Right hindlimb (tissue), 1 donor: ENCODE results near the gene DLGAP4.

ENCODE experiments used
- DNase-seq: peaks from one replicate; pipeline ENCODE4 v3.0.0-alpha.2; 2018

DLGAP4 gene, protein sequence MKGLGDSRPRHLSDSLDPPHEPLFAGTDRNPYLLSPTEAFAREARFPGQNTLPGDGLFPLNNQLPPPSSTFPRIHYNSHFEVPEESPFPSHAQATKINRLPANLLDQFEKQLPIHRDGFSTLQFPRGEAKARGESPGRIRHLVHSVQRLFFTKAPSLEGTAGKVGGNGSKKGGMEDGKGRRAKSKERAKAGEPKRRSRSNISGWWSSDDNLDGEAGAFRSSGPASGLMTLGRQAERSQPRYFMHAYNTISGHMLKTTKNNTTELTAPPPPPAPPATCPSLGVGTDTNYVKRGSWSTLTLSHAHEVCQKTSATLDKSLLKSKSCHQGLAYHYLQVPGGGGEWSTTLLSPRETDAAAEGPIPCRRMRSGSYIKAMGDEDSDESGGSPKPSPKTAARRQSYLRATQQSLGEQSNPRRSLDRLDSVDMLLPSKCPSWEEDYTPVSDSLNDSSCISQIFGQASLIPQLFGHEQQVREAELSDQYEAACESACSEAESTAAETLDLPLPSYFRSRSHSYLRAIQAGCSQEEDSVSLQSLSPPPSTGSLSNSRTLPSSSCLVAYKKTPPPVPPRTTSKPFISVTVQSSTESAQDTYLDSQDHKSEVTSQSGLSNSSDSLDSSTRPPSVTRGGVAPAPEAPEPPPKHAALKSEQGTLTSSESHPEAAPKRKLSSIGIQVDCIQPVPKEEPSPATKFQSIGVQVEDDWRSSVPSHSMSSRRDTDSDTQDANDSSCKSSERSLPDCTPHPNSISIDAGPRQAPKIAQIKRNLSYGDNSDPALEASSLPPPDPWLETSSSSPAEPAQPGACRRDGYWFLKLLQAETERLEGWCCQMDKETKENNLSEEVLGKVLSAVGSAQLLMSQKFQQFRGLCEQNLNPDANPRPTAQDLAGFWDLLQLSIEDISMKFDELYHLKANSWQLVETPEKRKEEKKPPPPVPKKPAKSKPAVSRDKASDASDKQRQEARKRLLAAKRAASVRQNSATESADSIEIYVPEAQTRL

DNA sequence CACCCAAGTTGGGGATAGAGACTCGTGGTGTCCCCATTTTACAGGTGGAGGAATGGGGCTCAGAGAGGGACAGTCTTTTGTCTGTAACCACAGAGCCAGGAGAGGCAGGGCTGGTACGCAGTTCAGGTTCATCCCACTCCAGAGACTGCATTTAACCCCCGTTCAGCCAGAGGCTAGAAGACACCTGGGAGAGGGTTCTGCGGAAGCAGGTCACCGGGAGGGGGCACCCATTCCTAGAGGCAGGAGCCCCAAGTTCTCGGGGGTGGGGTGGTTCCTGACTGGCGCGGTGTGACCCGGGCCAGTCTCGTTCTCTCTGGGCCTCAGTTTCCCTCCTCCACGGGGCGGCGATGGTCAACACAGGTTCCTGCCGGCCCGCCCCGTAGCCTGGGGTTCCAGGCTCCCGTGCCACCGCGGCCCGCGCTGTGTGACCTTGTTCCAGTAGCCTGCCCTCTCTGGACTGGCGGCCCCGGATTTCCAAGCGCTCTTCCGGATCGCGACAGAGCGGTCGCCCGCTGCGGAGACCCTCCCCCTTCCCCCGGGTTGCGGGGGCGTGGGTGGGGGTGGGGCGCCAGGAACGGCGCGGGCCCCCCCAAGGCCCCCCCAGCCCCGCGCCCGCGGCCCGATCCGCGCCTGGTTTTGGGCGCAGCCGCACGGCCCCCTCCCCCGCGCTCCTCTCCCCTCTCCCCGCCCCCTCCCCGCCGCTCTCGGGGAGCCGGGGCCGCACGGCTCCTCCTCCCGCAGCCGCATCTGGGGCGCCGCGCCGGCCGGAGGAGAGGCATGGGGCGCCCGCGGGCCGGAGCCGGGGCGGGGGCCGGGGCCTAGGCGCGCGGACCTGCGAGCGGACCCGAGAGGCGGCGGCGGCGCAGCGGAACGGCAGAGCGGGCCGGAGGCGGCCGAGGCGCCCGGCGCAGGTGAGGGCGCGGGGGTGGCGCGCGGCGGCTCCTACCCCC is at the start of gene DLGAP4:
Gene DLGAP4 (plus strand): TSS at position 738 of the 950 bp plus-strand sequence. CDS start 125,379 bp downstream, outside the sequence.
- DNase-seq = no peak

DNA sequence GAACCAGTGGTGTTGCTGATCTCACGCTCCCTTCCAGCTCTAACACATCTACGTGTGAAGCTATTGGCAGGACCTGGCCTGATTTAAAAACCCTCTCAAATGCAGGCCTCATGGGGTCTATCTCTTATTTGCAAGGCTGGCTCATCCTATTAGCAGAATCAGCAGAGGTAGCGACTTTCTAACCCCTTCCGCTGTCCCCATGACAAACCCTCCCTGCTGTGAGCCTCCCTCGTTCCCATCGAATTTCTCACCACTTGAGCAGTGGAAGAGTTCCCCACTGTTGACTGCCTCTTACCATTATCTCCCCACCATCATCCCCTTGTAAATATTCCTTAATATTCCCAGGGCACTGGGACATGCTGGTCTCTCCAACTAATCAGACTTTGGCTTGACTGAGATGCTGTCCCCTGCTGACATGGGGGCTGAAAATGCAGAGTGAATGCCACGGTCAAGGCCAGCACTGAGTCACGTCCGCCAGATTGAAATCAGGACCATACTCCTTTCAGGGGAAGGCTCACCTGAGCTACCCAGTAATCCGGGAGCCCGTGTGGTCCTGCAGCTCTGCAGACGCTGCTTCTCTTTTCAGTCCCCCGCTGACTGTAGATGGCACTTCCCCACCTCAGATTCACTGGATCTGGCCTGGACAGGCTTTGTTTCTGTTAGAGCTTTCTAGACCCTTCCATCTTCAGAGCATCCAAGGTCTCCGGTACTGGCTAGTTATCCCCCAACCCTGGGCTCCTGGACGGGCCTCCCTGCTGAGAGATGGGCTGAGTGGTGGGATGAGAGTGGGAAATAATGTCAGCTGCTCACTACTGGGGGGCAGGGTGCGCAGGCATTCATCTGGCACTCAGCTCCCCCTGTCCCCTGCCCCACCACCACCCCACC is 46.7 kb upstream of the DLGAP4 start:
- no peak for DNase-seq

- DNase-seq = no peak
These were observed 45.8 kb upstream of the DLGAP4 start for GRCh38 chr20:36260316-36260715.

DNA sequence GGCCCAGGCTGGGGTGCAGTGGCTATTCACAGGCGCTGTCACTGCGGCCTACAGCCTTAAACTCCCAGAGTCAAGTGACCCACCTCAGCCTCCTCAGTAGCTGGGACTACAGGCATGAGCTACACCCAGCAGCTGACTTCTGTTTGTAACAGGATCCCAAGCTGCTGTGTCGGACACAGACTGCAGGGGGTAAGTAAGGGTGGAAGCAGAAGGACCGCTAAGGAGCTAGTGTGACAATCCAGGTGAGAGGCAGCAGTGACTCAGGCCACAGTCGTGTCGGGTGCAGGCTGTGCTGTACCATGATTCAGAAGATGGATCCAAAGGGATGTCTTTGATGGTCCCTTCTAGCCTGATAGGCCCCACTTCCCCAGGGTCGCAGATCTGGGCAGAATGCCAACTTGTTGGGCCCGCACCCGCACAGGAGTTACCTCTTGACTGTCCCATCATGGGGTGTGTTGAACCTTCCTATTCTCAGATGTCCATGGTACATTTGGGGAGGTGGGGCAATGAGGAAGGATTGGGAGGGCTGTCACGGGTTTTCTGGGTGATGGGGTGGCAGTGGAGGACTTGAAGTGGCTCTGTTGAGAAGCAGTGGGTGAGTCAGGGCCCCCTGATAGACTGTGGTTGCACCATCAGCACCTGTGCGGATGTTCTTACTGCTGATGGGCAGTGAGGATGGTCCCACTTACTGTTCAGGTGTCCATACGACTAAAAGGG is 44.6 kb upstream of the DLGAP4 start:
- no peak for DNase-seq

- DNase-seq = no peak
These were observed 43.7 kb upstream of the DLGAP4 start for GRCh38 chr20:36262440-36262839.

- no peak for DNase-seq
These were observed 41.5 kb upstream of the DLGAP4 start for GRCh38 chr20:36264426-36265246.

DNA sequence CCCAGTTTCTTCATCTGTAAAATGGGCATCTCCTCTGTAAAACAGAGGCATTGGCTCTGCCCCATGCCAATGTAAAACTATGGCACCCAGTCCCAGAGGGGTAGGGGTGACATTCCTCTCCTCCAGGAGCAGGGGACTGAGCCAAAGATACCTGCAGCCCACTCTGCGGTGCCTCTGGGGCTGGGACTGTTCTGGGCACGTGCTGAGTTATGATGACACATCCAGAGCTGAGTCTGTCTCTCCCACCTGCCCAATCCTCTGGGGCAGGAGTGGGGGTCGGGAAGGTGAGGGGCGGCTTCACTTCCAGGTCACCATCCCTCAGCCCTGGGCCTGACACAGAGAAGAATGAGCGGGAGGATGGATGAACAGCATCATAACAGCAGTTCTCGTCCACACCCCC is 40.0 kb upstream of the DLGAP4 start:
- no peak for DNase-seq

DNA sequence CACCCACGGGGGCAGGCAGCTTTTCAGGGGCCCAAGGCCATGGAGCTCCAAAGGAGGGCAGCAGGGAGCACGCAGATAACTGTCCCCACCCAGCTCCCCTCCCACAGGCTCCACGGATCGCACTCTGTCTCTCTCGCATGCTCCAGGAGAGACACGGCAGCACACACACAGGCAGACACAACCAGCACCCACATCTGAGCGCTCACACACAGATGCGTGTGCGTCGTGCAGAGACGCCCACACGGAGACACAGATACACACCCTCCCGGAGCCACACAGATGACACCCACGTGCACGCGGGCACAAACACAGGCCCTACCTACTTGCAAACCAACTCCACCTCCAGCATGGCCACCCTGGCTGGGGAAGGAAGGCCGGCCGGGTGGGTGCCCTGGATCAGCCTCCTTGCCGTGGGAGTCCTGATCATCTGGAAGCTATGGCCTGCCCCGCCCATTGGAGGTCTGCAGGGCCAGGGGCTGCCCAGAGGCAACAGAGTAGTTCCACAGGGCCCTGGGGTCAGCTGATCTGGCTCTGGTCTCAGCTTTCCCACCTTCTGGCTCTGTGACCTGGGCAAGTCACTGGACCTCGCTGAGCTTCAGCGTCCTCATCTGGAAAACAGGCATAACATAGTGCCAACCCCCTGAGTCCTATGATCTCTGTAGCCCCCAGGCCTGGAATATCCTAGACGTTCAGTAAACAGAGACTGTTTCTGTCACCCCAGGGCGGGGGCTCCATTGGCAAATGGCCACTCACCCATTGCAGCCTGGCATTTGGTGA is 38.3 kb upstream of the DLGAP4 start:
- no peak for DNase-seq

DNA sequence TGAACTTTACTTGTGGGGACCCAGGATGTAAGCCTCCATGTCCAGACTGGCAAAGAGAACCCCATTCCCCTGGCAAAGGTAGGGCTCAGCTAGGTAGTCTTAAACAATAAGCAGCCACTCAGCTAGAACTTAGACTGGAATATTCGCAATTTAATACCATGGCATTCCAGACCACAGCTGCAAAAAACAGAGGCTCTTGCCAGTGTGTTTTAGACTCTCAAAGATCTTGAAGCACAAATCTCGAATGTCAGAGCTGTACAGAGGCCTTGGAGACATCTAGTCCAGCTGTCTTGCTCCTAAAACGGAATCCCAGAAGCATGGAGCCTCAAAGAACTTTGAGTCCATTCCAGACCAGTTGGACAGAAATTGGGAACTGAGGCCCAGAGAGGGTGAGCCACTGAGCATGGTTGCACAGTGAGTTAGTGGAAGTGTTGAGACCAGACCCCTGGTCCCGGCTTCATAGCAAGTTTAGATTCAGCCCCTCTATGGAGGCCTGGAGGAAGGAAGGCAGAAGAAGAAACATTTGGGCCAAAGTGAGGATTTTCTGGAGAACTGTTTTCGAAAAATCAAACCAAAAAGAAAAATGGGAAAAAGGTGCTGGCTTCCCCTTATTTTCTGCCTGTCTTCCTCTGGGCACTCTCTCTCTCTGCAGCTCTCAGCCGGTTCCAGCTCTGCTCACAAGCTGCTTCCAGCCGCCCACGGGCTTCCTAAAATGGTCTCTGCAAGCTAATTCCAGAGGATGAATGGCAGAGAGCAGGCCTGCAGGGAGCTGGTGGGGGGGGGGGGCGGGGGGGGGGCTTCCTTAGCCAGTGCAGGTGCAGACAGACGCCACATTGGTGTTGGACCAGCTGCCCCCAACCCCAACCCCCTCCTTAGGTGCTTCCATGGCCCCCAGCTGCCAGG is 37.4 kb upstream of the DLGAP4 start:
- no peak for DNase-seq

- no peak for DNase-seq
These were observed 36.6 kb upstream of the DLGAP4 start for GRCh38 chr20:36269507-36269906.

GRCh38 chr20:36270744-36271638 is 35.1 kb upstream of the DLGAP4 start:
- DNase-seq = no peak

DNA sequence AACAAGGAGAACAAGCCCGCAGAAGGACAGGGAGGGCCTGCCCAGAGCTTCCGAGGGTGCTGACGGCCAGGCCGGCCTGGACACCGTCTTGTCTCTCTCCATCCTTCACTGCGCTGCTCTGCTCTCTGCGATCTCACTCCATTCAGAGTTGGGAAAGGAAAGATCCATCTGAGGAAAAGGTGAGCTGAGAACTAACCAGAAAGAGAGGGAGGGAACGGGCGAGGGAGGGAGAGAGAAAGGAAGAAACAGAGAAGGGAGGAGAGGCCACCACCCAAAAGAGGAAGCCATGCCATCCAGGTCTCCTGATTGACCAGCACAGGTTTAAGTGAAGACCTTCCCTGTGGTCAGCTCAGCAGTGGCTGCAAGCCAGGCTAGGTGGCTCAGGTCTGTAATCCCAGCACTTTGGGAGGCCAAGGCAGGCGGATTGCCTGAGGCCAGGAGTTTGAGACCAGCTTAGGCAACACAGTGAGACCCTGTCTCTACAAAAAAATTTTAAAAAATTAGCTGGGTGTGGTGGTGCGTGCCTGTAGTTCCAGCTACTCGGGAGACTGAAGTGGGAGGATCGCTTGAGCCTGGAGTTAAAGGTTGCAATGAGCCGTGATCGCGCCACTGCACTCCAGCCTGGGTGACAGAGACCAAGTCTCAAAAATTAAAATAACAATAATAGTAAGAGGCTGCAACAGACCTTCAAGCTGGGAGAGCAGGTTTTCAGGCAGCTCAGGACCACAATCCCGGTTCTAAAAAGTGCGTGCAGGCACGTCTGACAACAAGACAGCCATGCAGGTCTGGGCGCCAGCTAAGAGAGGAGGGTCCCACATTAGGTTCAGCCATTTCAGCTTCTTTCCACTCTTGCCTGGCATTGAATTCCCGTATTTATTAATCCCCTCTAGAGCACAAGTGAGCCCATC is 34.2 kb upstream of the DLGAP4 start:
- DNase-seq = no peak

DNA sequence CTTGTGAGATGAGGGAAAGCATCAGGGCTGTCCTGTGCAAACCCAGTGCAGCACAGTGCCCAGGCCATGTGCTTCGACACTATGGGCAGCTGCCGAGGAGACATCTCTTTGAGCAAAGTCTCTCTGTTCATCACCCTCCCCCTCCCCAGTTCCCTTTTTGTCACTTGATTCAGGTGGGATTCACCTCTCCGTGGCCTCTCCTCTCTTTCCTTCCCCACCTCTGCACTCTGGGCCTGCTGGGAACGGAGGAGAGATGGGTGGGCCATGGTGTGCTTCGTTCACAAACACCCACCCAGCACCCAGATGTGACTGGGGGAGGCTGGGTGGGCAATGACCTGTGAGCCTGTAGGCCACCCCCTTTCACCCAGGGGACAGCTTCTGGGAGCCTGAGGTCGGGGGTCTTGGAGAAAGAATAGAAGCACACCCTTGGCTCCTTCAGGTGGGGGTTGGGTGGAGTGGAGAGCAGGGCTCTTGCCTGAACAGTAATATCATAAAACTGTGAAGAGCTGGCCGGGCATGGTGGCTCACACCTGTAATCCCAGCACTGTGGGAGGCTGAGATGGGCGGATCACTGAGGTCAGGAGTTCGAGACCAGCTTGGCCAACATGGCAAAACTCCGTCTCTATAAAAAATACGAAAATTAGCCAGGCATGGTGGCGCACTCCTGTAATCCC is 33.5 kb upstream of the DLGAP4 start:
- no peak for DNase-seq

DNA sequence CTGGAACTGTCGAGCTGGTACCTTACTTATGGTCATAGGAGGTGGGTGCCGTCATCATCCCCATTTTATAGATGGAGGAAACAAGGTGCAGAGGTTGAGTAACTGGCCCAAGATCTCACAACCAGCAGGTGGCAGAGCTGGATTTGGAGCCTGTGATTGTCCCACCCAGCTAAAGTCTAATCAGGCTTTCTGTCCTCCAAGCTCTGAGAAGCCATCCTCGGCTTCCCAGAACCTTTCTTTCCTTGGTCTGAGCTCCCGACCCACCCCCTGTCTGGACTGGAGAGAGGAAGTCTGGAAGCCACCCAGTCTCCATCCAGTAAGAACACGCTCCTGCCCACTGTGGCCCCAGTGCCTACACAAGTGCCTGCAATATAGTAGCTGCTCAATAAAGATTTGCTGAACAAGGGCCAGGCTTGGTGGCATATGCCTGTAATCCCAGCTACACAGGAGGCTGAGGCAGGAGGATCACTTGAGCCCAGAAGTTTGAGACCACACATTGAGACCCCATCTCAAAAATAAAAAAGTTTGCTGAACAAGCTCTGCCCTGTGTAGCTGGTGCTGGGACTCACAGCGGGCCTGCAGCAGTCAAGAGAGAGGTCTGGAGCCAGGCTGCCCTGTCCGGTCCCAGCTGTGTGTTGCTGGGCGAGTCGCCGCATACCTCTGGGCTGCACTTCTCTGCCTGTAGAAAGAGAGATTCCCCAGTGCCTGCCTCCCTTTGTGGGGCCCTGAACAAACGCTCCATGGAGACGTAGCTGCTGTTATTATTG is 32.5 kb upstream of the DLGAP4 start:
- no peak for DNase-seq
